Endothelial cell of umbilical vein (primary cell): Measurements from ENCODE around the gene POLR3G.

Experiments
- JUN ChIP-seq: IDR thresholded peaks from 2 replicates; pipeline ENCODE4 v1.6.1; 2011; ENCODE audit warnings: borderline replicate concordance, low read depth; ENCODE audit not compliant: insufficient read length, insufficient read depth
- POLR2AphosphoS5 ChIP-seq: IDR thresholded peaks from 2 replicates; pipeline ENCODE4 v1.6.1; 2012; ENCODE audit warnings: low read depth, mild to moderate bottlenecking, control low read depth, low read length, moderate library complexity; ENCODE audit not compliant: insufficient read depth

- TF ChIP-seq JUN (no peak), POLR2AphosphoS5 (no peak)
Measured at GRCh38 chr5:90479611-90480385, 5.1 kb downstream of the POLR3G start.
